ENCODE data around the gene GNG4.

GRCh38 chr1:235513495-235514366 lies 135.9 kb downstream of the GNG4 start:
- TF ChIP-seq CTCF (IDR thresholded peaks at IDR 0.05) (peak; percentile 73 to 92 (median 88)), POLR2A (IDR thresholded peaks at IDR 0.05) (no peak), EP300 (IDR thresholded peaks at IDR 0.05) (no peak)

All from tibial nerve (tissue), 4 donors.